ENCODE results near the gene EFCAB6.

The EFCAB6 gene

GRCh38 chr22:43569111-43569510 is 243.0 kb downstream of the EFCAB6 start:
- no peak for DNase-seq

- no peak for DNase-seq
These were observed 244.3 kb downstream of the EFCAB6 start for GRCh38 chr22:43567691-43568324.

- DNase-seq, result no peak
These were observed 245.4 kb downstream of the EFCAB6 start for GRCh38 chr22:43566561-43567332.

GRCh38 chr22:43566021-43566420 is 246.1 kb downstream of the EFCAB6 start:
- no peak for DNase-seq

- no peak for DNase-seq
These were observed 247.2 kb downstream of the EFCAB6 start for GRCh38 chr22:43564859-43565258.

GRCh38 chr22:43563571-43563970 is 248.5 kb downstream of the EFCAB6 start:
- DNase-seq, result no peak

- no peak for DNase-seq
These were observed 249.3 kb downstream of the EFCAB6 start for GRCh38 chr22:43562843-43563242.

- peak; percentile 89 for DNase-seq
These were observed 250.5 kb downstream of the EFCAB6 start for GRCh38 chr22:43561415-43562178.

- no peak for DNase-seq
These were observed 251.5 kb downstream of the EFCAB6 start for GRCh38 chr22:43560651-43561050.

- no peak for DNase-seq
These were observed 256.3 kb downstream of the EFCAB6 start for GRCh38 chr22:43555561-43556515.

GRCh38 chr22:43554694-43555365 is 257.3 kb downstream of the EFCAB6 start:
- no peak for DNase-seq

GRCh38 chr22:43554259-43554636 is 257.9 kb downstream of the EFCAB6 start:
- no peak for DNase-seq

GRCh38 chr22:43553451-43554258 is 258.4 kb downstream of the EFCAB6 start:
- DNase-seq, result no peak

- DNase-seq, result no peak
These were observed 261.4 kb downstream of the EFCAB6 start for GRCh38 chr22:43550672-43551071.

- DNase-seq, result no peak
These were observed 262.0 kb downstream of the EFCAB6 start for GRCh38 chr22:43550024-43550620.

- no peak for DNase-seq
These were observed 265.9 kb downstream of the EFCAB6 start for GRCh38 chr22:43546186-43546585.

GRCh38 chr22:43544289-43544673 is 267.8 kb downstream of the EFCAB6 start:
- DNase-seq, result no peak

GRCh38 chr22:43543522-43544288 is 268.4 kb downstream of the EFCAB6 start:
- DNase-seq, result no peak

GRCh38 chr22:43542681-43543521 is 269.2 kb downstream of the EFCAB6 start:
- DNase-seq, result no peak

Data from NCI-H2171 (cell line).